GM18520 (cell line): ENCODE results near the gene EYA3.
"Not testable (repeated sequence)": the region's sequence is repeated elsewhere in the genome, so short reads cannot be mapped to it uniquely, and the experiment has no call there.

Experiments used
- ATAC-seq: cut with Tn5 transposase; IDR thresholded peaks from one replicate; pipeline ENCODE4 v1.9.1; 2021; ENCODE audit not compliant: unreplicated experiment

The EYA3 gene

GRCh38 chr1:28028873-28029654 is 59.3 kb downstream of the EYA3 start:
- no peak for ATAC-seq

- ATAC-seq: no peak
Observed at GRCh38 chr1:28027660-28028059, 60.8 kb downstream of the EYA3 start.

- ATAC-seq: no peak
Observed at GRCh38 chr1:28027238-28027637, 61.2 kb downstream of the EYA3 start.

GRCh38 chr1:28026329-28026728 is 62.1 kb downstream of the EYA3 start:
- no peak for ATAC-seq

GRCh38 chr1:28021064-28021463 is 67.3 kb downstream of the EYA3 start:
- ATAC-seq: no peak

GRCh38 chr1:28010969-28011368 is 77.4 kb downstream of the EYA3 start:
- no peak for ATAC-seq

GRCh38 chr1:28003117-28003516 is 85.3 kb downstream of the EYA3 start:
- ATAC-seq: not testable (repeated sequence)

GRCh38 chr1:28002600-28002999 is 85.8 kb downstream of the EYA3 start:
- ATAC-seq: no peak

GRCh38 chr1:27999055-27999454 is 89.4 kb downstream of the EYA3 start:
- ATAC-seq: no peak

- not testable (repeated sequence) for ATAC-seq
Observed at GRCh38 chr1:27994526-27994925, 93.9 kb downstream of the EYA3 start.

GRCh38 chr1:27994060-27994459 is 94.3 kb downstream of the EYA3 start:
- no peak for ATAC-seq

GRCh38 chr1:27993241-27993640 is 95.2 kb downstream of the EYA3 start:
- no peak for ATAC-seq

- no peak for ATAC-seq
Observed at GRCh38 chr1:27992276-27992675, 96.1 kb downstream of the EYA3 start.

GRCh38 chr1:27990920-27991537 is 97.4 kb downstream of the EYA3 start:
- ATAC-seq: no peak

GRCh38 chr1:27981145-27981544 is 107.3 kb downstream of the EYA3 start:
- ATAC-seq: no peak

GRCh38 chr1:27980216-27980845 is 108.1 kb downstream of the EYA3 start:
- ATAC-seq: no peak

- no peak for ATAC-seq
Observed at GRCh38 chr1:27979859-27980201, 108.6 kb downstream of the EYA3 start.

GRCh38 chr1:27979151-27979858 is 109.1 kb downstream of the EYA3 start:
- no peak for ATAC-seq

GRCh38 chr1:27974417-27974781 is 114.0 kb downstream of the EYA3 start:
- ATAC-seq: no peak

GRCh38 chr1:27973771-27974416 is 114.5 kb downstream of the EYA3 start:
- no peak for ATAC-seq

- ATAC-seq: no peak
Observed at GRCh38 chr1:27972141-27972540, 116.3 kb downstream of the EYA3 start.
